GM18870 (cell line): ENCODE data around the gene LBR.
"Not testable (repeated sequence)": the region's sequence is repeated elsewhere in the genome, so short reads cannot be mapped to it uniquely, and the experiment has no call there.

ENCODE experiments used
- ATAC-seq: cut with Tn5 transposase; IDR thresholded peaks from one replicate; pipeline ENCODE4 v1.9.1; 2021; ENCODE audit warnings: moderate library complexity; ENCODE audit not compliant: unreplicated experiment

The LBR gene

DNA sequence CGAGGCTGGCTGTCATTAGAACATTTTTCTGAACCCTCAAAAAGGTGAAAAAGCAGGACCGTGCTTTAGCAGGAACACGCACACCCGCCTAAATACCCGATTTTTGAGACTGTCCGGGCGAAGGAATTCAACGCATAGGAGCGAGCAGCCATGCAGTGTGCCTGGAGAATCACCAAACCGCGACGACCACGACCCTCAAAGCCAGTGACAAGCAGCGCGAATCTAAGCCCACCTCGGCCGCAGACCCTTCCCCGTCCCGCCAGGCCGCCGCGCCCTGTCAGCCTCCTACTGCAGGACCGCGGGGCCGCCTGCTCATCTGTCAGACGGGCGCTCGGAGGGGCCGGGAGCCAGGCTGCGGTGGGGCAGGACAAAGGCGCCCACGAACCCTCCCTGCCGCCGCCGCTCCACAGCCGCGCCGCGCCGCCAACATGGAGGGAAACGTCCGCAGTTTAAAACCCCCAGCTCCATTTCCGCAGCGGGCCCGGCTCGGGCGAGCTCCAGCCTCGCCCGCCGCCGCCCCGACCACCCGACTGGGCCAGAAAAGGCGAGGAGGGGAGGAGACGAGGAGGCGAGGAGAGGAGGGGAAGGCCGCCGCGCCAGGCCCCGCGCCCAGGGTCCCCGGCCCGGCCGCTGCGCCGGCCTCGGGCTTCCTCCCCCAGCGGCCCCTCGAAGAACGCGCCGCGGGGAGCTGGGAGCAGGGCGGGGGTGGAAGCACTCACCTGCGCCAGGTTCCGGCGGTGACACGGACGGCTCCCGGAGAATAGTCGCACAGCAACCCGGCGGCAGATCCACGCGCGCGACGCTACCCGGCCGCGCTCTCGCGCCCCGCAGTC is at the start of gene LBR:
Gene LBR, minus strand, starts transcription at position 804 of the 833 bp plus-strand sequence. CDS start 3,963 bp downstream, outside the sequence.
- ATAC-seq: peak; percentile 3

DNA sequence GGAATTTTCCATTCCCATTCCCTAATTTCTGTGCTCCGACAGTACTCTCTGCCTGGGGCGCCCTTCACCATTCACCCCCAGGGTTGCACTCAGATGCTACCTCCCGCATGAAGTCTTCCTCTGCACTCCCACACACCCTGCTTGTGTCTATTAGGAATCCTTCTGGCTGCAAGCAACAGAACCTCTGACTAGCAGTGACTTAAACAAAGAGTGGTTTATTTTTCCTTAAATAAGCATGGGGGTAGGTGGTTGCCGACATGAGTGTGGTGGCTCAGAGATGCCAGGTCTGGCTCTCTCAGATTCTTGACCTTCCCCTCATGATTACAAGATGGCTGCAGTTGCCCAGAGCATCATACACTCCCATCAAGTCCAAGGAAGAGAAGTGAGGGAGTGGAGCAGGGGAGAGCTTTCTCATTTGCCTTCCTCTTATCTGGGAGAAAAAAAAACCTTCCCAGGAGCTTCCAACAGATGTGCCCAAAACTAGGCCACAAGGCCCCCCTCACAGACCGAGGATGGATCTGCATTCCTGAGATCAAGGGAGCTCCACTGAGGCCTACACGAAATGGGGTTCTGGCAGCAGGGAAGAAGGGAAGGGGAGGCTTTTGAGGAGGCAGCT is 49.6 kb upstream of the LBR start:
- no peak for ATAC-seq

DNA sequence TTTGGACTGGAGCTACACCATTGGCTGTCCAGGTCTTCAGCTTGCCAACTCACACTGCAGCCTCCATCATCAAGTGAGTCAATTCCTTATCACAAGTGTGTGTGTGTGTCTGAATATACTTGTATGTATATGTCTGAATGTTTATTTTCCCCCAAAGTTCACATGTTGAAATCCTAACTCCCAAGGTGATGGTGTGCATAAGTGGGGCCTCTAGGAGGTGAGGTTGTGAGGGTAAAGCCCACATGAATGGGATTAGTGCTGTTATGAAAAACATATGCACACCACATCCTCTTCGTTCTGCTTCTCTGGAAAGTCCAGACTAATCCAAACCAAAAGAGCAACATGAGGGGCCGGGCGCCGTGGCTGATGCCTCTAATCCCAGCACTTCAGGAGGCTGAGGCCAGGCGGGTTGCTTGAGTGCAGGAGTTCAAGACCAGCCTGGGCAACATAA is 48.7 kb upstream of the LBR start:
- ATAC-seq: no peak

DNA sequence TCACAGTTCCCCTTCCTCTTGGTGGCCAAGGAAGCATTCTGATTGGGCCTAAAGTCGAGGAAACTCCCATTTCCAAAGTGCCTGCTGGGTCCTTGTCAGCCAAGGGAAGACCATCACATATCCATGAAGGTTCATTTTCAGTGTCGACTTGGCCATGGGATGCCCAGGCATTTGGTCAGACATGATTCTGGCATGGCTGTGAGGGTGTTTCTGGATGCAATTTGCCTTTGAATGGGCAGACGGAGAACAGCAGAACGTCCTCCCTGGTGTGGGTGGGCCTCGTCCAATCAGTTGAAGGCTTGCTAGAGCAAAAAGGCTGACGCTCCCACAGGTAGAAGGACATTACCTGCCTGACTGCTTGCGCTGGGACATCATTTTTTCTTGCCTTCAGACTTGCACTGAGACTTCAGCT is 48.3 kb upstream of the LBR start:
- no peak for ATAC-seq

DNA sequence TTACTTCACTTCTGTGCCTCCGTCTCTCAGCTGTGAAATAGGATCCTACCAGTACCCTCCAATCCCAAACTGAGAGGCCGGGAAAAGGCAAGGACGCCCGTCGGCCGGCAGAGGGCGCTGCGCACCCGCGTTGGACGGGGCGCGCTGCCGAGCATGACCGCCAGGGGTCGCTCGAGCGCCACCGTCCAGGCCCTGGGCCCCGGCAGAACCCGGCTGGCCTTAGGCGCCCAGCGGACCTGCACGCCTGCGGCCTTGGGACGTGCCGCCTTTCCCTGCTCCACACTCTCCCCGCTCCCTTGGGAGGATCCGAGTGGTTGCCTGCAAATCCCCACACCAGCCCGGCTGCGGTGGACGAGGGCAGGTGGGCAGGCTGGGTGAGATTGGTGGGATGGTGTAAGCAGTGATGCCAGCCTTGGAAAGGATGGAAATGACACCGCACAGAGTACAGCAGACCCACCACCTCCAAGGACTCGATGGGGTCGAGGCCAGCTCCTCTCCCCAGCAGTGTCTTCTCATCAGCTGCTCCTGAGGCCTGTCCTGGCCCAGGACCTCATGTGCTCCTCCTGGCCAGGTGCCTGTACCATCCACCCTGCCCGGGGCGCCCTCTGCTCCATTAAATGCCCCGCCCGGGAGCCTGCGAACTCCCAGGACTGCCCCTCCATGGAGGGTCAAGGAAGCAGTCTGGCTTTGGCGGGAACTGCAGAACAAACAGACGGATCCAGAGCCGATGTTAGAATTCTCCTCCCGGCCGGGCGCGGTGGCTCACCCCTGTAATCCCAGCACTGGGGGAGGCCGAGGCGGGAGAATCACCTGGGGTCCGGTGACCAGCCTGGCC is 47.4 kb upstream of the LBR start:
- peak; percentile 54 for ATAC-seq

DNA sequence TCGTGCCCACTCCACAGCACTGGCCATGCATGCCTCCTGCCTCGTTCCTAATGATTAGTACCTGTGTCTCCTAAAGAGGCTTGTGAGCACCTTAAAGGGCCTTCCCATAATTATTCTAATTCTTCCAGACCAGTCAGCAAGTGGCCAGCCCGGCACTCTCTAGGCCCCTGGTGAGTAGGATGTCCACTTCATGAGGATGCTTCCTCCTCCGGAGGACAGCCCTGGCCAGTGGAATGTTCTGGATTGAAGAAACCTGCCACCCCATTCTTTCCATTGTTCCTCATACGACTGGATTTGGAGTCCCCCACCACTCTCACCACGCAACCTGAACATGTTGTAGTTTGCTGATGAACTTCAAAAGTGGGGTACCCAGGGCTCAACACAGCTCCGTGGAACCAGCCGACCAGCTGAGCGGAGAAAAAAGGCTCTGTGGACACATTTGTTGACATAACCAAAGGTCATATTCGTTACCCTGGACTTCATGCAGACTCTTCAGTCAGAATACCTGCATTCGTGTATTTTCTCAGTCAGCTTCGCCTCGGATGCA is 46.7 kb upstream of the LBR start:
- no peak for ATAC-seq

DNA sequence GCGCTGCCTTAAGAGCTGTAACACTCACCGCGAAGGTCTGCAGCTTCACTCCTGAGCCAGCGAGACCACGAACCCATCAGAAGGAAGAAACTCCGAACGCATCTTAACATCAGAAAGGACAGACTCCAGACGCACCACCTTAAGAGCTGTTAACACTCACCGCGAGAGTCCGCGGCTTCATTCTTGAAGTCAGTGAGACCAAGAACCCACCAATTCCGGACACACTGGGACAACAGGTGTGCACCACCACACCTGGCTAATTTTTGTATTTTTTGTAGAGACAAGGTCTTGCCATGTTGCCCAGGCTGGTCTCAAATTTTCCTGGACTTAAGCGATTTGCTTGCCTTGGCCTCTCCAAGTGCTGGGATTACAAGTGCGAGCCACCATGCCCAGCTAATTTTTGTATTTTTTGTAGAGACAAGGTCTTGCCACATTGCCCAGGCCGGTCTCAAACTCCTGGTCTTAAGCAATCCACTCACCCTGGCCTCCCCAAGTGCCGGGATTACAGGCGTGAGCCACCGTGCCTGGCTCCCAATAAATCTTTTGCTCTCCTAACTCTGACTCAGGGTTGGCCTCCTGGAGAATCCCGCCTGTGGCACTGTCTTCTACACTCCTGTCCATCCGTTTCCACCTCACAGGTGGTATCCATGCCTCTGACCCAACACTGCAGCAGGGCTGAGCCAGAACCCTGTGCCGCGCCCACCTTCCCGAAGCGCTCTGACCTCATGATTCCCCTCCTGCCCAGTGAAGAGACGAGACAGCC is 46.0 kb upstream of the LBR start:
- not testable (repeated sequence) for ATAC-seq

DNA sequence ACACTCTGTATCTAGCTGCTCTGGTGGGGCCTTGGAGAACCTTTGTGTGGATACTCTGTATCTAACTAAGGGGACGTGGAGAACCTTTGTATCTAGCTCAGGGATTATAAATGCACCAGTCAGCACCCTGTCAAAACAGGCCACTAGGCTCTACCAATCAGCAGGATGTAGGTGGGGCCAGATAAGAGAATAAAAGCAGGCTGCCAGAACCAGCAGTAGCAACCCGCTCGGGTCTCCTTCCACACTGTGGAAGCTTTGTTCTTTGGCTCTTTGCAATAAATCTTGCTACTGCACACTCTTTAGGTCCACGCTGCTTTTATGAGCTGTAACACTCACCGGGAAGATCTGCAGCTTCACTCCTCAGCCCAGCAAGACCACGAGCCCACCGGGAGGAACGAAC is 45.4 kb upstream of the LBR start:
- ATAC-seq: not testable (repeated sequence)

DNA sequence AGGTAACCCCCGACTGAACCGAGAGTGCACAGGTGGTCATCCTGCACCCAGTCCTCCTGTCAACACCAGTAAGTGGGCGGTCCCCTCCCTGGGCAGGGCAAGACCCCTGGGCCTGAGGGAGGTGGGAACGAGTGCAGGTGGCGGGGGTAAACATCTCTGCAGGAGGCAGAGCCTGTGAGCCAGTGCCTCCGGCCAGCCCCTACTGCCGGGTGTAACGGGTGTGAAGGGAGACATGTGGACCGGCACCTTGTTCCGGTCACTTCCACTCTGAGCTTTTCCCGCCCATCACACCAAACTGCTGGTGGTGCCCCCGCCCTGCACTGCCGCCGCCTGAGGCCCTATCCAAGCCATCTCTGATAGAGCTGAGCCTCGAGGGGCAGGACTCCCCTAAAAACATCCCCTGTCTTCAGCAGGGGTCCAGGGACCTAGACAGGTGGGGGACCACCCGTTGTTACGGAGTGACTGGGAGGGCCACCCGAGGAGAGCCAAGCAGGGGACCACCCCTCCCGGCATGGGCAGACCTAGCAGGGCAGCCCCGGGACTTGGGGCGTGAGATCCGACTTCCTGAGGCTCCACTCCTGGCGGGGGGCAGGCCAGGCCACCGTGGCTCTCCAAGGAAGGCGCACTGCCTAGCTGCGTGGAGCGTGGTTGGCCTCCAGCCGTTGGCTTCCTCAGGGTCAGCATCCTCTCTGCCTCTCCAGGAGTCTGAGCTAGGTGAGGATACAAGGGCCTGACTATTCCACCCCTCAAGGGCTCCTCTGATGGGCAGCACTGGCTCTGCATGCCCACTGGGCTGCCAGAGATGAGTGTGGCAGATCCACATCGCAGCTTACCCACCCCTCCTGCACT is 43.8 kb upstream of the LBR start:
- ATAC-seq: no peak

DNA sequence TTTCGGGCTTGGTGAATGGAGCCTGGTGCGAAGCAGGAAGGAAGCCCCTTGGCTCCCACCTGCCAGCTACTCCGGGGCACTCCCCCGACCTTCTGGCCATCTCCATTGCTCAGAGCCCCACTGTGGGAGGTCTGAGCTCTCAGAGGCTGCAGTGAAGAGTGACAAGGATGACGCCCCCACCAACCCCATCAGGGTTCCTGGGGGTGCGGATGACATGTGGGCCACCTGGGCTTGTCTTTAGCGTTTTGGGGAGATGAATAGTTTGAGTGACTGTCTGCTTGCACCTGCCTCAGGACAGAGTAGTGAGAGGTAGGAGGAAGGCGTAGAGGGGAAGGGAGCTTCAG is 43.2 kb upstream of the LBR start:
- no peak for ATAC-seq

DNA sequence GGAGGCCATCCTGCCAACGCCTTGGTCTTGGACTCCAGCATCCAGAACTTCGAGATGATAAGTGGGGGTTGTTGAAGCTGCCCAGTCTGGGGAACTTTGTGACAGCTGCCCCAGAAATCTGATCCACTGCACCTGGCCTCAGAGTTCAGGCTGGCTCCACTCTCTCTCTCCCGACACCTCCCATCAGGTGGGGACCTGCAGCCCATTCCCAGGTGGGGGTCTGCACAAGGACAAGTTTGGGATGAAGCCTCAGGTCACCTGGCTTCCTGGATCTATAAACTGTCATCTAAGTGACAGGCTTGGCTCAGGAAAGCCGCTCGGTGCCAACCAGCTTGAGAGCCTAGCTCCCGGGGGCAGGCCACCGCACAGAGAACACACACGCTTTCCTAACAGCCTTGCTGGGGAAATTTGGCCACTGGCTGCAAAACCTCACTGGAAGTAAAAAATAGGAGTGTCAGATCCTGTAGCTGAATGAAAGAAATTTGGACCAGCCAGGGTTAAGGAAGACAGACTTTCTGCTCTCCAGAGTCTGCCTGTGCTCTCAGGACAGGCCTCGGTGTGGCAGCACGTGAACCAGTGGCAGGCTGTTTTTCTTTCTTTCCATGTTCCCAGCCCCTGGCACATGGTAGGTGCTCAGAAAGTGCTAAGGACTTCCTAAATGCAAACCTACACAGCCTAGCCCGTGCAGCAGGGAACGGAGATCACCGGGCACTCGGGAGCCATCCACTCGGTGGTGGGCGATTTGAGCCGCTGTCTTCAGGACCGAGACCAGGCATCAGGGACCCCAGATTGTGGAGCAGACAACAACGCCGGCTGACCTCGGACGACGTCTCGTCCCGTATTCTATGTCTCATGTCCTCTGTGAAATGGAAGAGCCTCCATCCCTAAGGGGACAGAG is 42.6 kb upstream of the LBR start:
- ATAC-seq: no peak

DNA sequence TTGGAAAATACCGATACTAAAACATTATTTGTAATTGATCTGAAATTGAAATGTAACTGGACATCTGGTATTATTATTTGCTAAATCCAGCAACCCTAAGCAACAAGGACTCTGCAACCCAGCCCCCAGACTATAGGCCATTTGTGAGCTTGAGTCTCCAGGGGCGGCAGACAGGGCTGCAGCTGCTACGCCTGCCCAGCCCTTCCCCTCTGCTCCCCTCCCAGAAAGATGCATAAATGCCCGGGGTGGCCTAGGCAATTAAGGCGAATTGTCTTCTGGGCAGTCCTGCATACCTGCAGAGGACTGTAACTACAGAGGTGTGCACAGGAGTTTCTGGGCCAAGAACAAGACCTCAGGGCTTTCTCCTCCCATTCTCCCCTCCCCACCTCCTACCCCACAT is 41.2 kb upstream of the LBR start:
- ATAC-seq: no peak

DNA sequence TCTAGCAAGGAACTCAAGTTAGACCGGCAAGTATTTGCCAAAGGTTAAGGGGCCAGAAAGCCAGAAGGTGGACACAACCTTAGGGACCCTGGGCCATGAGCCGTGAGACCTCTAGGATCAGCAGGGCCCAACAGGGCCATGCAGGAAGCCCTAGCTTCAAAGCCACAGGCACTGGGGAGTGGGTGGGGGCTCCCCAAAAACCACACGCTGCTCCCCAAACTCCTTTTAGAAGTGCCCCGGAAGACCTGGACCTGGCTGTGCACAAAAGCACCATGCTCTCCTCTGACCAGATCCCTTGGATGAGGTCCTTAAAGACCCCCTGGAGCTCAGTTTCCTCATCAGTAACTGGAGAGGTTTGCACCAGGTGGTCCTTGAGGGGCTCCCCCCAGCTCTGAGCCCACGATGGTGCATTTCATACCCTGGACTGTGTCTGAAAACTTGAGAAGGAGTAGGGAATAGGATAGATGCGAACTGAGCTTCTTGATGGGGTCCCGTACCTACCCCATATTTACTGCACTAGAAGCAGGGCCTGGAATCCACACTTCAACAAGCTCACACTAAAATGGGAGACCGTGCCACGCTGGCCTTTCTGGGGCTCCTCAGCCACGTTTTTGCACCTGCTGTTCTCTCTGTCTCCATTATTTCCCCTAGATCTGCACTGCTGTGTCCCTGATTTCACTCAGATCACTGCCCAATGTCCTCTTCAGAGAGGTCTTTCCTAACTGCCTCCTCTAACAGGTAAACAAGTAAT is 40.6 kb upstream of the LBR start:
- ATAC-seq: no peak

DNA sequence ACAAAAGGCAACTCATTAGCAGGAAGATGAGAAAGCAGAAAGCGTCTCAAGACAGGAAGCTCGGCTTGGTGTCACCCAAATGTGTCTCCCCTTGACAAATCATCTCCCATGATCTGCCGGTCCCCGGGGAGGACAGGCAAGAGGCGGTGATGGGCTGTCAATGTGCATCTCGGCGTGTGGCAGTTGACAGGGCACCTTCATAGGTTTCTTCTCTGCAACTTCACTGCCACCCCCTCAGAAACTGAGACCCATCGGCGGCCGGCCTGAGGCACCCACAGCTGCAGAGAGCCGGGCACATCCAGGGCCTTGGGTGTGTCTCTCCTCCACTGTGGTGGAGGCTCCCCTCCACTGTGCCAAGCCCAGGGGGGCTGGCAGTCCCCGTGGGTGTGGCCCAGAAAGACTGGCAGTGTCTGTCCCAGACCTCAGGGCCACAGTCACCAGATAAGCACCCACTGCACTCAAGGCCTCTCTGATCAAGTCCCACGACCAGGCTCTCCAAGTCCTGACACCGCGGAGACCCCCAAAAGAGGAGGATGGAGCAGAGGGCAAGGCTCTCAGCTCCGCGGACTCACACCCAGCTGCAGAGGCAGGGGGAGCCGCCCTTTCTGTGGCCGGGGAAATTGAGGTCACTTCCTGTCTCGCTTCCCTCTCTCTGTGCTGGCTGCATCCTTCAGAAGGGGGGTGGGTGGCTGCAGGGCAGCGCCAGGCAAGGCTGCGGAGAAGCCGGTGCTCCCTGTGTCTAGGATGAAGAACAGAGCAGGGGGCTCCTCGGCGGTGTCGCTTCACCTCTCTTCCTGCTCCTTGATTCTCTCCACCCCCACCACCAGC is 39.6 kb upstream of the LBR start:
- peak; percentile 90 for ATAC-seq

DNA sequence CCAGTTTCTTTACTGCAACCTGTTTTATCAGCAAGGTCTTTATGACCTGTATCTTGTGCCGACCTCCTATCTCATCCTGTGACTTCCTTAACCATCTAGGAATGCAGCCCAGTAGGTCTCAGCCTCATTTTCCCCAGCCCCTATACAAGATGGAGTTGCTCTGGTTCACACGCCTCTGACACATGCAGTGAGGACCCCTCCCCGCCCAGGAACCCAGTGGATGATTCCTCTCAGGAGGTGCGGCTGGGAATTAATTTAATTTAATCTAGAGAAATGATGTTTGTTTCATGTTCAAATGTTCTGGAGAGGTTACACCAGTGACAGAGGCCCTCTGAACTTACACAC is 39.0 kb upstream of the LBR start:
- ATAC-seq: no peak

DNA sequence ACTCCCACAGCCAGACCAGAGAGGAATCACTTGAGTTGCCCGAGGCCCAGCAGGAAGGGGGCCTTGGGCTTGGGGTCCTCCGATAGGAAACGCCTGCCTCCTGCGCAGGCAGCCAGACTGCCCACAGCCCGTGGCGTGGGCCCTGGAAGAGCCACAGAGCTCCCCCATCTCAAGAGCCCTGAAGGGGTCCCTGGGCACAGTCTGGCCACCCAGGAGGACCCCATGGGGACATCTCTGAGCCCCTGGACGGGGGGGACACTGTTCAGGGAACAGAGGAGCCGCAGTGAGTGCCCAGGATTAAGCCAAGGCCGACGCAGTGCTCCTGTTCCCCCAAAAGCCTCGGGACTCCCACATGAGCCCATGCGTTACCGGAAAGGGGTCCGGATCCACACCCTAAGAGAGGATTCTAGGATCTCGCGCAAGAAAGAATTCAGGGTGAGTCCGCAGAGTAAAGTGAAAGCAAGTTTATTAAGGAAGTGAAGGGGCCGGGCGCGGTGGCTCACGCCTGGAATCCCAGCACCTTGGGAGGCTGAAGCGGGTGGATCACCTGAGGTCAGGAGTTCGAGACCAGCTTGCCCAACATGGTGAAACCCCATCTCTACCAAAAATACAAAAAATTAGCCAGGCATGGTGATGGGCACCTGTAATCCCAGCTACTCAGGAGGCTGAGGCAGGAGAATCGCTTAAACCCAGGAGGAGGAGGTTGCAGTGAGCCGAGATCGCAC is 38.1 kb upstream of the LBR start:
- ATAC-seq: no peak
